SK-N-MC (cell line): ENCODE results near the gene HOXB5.
A peak's percentile ranks its signal among the peaks of the same experiment; 100 is the strongest.

Experiments used
- DNase-seq: peaks from one replicate; pipeline ENCODE4 v3.0.0-alpha.2; 2011; ENCODE audit warnings: low read depth, low spot score
- H3K27ac ChIP-seq: fragments of 200-600 bp; sonication (generic); 2 replicates; pipeline ENCODE4 v1.5.1; 2016; ENCODE audit warnings: mixed run types
- H3K36me3 ChIP-seq: fragments of 200-600 bp; sonication (generic); 2 replicates; pipeline ENCODE4 v1.6.1; 2017; ENCODE audit warnings: antibody characterized with exemption, low read length, mixed read lengths; ENCODE audit not compliant: insufficient read depth
- H3K4me3 ChIP-seq: fragments of 200-600 bp; sonication (generic); 2 replicates; pipeline ENCODE4 v1.5.1; 2016
- H3K9ac ChIP-seq: fragments of 200-600 bp; sonication (generic); 2 replicates; pipeline ENCODE4 v1.8.0; 2017; ENCODE audit warnings: mixed run types, mixed read lengths; ENCODE audit not compliant: insufficient read length
- H3K9me3 ChIP-seq: fragments of 200-600 bp; sonication (generic); 2 replicates; pipeline ENCODE4 v1.6.1; 2017; ENCODE audit warnings: low read depth, mild to moderate bottlenecking, antibody characterized with exemption, low read length, moderate library complexity, mixed read lengths
- EZH2 ChIP-seq: fragments of 200-600 bp; sonication (generic); IDR thresholded peaks from one replicate; pipeline ENCODE4 v1.6.1; 2017; ENCODE audit warnings: antibody characterized with exemption
- FOXP2 ChIP-seq: optimal IDR thresholded peaks from 2 replicates; pipeline ENCODE3; 2011; ENCODE audit warnings: mild to moderate bottlenecking, moderate library complexity; ENCODE audit not compliant: insufficient read depth; ENCODE audit errors: extremely low read length, control extremely low read depth
- POLR2AphosphoS5 ChIP-seq: IDR thresholded peaks from 2 replicates; pipeline ENCODE4 v1.6.1; 2012; ENCODE audit warnings: mild to moderate bottlenecking, low read depth, low read length, borderline replicate concordance

Gene HOXB5

DNA sequence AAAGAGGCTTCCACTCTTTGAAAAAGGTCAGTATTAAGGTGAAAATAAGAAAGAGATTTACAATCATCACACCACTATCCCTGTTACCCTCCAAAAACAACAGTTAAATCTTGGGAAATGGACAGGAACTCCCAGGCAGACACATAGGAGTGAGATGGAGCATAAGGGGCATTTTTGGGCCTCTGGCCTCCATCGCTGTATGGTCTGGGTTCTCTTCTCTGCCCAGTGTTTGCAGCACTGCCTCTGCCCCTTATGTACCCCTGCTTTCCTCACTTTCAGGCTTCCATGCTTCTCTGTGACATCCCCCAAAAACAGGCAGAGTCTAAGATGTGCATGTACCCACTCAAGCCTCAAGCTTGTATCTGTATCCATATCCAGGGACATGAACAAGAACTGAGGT lies 48.0 kb downstream of the HOXB5 start:
- Histone ChIP-seq H3K9me3 (no peaks in the 10 kb centered on the region), H3K36me3 (peaks cover 9% of the 10 kb centered on the region; the same call in 1 of the 2 replicates), H3K4me3 (no peak overlapping the region), H3K9ac (no peak overlapping the region), H3K27ac (no peak overlapping the region)
- TF ChIP-seq FOXP2: no peak
- TF ChIP-seq POLR2AphosphoS5: no peak
- TF ChIP-seq EZH2: no peak
- no peak for DNase-seq

DNA sequence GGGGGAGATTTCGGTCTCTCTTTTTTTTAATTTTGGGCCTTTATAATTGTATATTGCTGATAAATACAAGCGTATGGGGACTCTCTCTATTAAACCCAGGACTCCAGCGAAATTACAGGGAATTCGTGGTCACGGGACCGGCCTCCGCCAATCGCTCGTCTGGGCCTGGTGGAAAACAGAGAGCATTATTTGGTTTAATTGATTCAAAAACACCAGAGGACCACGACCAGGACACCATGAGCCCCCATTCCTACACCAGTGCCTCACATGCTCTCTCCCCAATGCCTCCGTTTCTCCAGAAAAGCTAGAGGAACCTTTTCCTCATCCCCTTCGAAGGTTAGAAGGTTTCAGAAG lies 48.6 kb downstream of the HOXB5 start, which contains the start of gene HOXB2:
HOXB2 (minus strand) TSS at position 88 of the 354 bp plus-strand sequence. CDS start 198 bp downstream, outside the sequence.
- TF ChIP-seq FOXP2: no peak
- no peak for TF ChIP-seq EZH2
- TF ChIP-seq POLR2AphosphoS5: no peak
- no peak within 1 kb of the TSS for H3K9ac ChIP-seq
- H3K9me3 ChIP-seq: no peaks in the 10 kb centered on the region
- no peak within 1 kb of the TSS for H3K4me3 ChIP-seq
- DNase-seq: no peak
- peaks cover 4% of the 10 kb centered on the region; the same call in 1 of the 2 replicates for H3K36me3 ChIP-seq
- no peak within 1 kb of the TSS for H3K27ac ChIP-seq

DNA sequence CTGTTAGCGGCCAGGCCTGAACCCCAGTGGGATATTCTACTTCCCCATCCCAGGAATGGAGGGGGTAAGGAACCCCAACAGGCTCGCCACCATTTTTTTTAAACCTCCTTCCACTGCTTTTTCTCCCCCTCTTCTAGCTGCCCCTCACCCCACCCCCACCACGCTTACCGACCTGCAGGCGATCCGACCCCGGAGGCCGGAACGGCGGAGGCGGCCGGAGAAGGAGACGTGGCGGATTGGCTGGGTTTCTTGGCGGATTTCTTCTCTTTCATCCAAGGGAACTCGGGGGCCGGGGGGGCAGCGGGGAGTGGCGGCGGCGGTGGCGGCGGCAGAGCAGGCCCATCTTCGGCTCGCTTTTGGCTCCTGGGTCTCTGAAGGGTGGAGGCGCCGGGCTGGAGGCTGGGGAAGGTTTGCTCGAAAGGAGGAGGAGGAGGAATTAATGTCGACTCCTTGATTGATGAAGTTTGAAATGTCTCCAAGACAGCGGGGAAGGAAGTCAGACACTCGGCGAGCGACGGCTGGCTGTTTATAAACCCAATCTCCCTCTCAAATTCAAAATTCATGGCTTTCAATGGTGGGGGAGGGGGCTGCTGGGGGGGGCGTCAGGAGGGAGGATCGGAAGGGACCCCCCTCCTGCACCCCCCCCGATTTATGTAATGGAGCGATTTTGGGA lies 49.1 kb downstream of the HOXB5 start:
- no peak for DNase-seq
- Histone ChIP-seq H3K9me3 (no peaks in the 10 kb centered on the region), H3K4me3 (no peak overlapping the region), H3K9ac (no peak overlapping the region), H3K36me3 (no peaks in the 10 kb centered on the region), H3K27ac (no peak overlapping the region)
- TF ChIP-seq POLR2AphosphoS5: no peak
- TF ChIP-seq EZH2: no peak
- TF ChIP-seq FOXP2: no peak

DNA sequence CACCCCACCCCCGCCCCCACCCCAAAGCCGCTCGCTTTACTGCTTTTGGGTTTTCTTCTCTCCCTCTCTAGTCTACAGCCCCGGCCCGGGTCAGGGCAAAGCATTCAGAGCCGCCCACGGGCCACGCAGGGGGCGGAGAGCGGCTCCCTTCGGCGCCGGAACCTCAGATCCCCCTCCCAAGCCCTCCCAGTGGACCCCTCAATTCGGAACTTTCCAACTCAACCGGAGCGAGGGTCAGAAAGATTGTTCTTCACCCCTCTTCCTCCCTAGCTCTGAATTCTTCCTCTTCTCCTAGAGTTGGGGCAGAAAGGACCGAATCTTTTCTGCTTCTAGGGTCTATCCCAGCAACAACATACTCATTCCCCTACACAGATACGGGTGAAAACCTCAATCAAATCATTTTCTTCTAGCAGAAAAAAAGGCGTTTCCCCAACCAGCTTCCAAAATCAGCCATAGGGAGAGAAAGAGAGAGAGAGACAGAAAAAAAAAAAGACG lies 49.7 kb downstream of the HOXB5 start:
- H3K27ac ChIP-seq: no peak overlapping the region
- DNase-seq: no peak

DNA sequence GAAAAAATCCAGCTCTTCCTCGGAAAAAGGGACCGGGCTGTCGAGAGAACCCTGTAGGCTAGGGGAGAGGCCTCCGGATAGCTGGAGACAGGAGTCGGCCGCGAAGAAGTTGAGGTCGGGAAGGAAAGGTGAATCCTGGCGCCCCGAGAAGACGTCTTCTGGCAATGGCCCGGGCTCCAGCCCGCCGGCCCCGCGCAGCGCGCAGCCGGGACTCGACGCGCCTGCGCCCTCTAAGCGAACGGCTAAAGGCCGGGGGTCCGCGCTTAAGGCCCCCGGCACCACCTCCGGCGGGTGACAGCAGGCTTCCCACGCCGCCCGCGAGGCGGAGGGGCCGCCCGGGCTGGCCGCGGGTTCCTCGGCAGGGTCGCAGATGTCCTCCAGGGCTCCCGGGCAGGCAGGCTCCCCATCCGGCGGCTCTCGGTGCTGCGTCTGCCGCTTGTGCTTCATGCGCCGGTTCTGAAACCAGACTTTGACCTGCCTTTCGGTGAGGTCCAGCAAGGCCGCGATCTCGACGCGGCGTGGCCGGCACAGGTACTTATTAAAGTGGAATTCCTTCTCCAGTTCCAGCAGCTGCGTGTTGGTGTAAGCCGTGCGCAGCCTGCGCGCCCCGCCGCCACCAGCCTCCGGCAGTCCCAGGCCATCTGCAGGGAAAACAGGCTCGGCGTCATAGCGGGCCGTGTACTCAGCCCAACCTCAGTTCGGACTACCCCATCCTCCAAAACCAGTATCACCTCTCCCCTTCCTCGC lies 50.3 kb downstream of the HOXB5 start:
- no peak for DNase-seq
- H3K4me3 ChIP-seq: 0 out of 2 replicates have a peak overlapping the region, but pooled peaks have one; percentile 30
- H3K9ac ChIP-seq: no peak overlapping the region
- no peaks in the 10 kb centered on the region for H3K36me3 ChIP-seq
- no peaks in the 10 kb centered on the region for H3K9me3 ChIP-seq
- no peak for TF ChIP-seq FOXP2
- no peak for TF ChIP-seq EZH2
- no peak for TF ChIP-seq POLR2AphosphoS5
- no peak overlapping the region for H3K27ac ChIP-seq

More for the DNA sequence above, 49.7 kb downstream of the HOXB5 start:
- no peaks in the 10 kb centered on the region for H3K36me3 ChIP-seq
- H3K4me3 ChIP-seq: no peak overlapping the region
- TF ChIP-seq EZH2: no peak
- TF ChIP-seq POLR2AphosphoS5: no peak
- TF ChIP-seq FOXP2: no peak
- H3K9me3 ChIP-seq: no peaks in the 10 kb centered on the region
- no peak overlapping the region for H3K9ac ChIP-seq

DNA sequence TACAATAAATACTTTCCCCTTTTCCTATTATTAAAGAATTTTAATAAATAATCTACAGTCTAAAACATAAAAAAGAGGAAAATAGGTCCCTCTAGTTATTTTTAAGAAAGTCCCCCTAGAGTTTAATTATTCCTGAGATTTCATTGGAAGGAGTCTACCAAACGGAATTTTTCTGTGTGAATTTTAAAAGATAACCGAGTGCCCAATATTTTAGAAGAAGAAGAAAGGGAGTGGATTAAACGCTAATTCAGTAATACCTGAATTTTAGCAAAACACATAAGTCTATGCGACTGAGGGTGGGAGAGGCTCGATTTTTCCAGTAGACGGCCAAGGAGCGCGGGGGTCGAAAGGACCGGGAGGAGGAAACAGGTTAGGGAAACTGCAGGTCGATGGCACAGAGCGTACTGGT lies 50.9 kb downstream of the HOXB5 start:
- H3K4me3 ChIP-seq: no peak overlapping the region
- H3K9me3 ChIP-seq: no peaks in the 10 kb centered on the region
- no peak for TF ChIP-seq EZH2
- TF ChIP-seq FOXP2: no peak
- TF ChIP-seq POLR2AphosphoS5: no peak
- DNase-seq: no peak
- H3K27ac ChIP-seq: no peak overlapping the region
- no peaks in the 10 kb centered on the region for H3K36me3 ChIP-seq
- H3K9ac ChIP-seq: no peak overlapping the region

DNA sequence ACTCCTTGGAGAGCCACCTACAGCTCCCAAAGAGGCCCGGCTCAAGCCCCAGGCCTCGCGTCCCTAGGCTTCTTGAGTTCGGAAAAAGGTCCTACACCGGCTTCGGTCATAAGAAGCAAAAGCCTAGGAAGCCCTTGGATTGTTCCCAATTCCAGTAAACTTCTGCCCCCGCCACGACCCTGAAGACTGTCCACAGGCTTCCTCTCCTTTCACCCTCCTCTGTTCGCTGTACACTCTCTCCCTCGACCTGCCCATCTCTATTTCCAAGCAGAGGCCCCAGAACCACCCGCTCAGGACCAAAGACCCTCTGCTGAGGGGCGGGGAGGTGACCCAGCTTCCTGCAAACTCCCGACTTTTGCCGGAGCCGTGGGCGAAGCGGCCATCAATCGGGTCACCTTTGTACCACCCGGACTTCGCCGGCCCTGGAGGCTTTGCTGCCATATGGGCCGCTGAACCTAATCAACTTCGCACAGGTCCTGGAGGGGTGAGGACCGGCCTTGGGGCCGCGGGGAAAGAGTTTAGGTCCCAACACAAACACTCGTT lies 51.4 kb downstream of the HOXB5 start:
- Histone ChIP-seq H3K36me3 (no peaks in the 10 kb centered on the region), H3K9ac (no peak overlapping the region), H3K9me3 (no peaks in the 10 kb centered on the region), H3K4me3 (no peak overlapping the region), H3K27ac (no peak overlapping the region)
- no peak for TF ChIP-seq POLR2AphosphoS5
- no peak for TF ChIP-seq EZH2
- no peak for TF ChIP-seq FOXP2
- DNase-seq: no peak

DNA sequence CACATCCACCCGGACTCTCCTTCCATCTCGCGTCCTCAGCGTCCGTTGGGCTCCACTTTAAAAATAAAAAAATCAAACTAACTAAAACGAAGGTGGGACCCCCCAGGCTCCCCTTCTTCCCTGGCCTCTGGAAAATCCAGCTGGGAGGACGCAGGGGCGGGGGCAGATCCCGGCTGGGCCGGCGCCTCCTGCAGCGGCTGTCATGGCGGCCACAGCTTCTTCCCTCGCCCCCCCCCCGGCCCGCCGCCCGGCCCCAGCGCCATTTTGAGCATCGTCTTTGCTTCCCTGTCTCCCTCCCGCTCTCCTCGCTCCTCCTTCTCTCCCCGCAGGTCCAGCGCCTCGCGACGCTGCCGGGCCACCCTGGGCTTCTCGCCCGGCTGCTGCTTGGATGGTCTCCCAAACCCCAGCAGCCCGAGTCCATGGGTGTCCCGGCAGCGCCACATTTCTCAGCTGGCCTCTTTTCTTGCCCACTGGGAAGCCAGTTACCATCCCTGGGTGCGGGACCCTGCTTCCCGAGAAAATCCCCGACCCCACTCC lies 51.9 kb downstream of the HOXB5 start:
- Histone ChIP-seq H3K9me3 (no peaks in the 10 kb centered on the region), H3K27ac (no peak overlapping the region), H3K36me3 (no peaks in the 10 kb centered on the region), H3K9ac (no peak overlapping the region), H3K4me3 (no peak overlapping the region)
- DNase-seq: no peak
- TF ChIP-seq EZH2: no peak
- TF ChIP-seq FOXP2: no peak
- TF ChIP-seq POLR2AphosphoS5: no peak
